HepG2 (cell line): Measurements from ENCODE around the gene KIF26B. TPM values are rescaled to one million over a fixed set of nuclear protein-coding genes. Genes with fewer than 3 reads are reported as not detected.

ENCODE experiments used
- CENPBD1 ChIP-seq: sonication (generic); formaldehyde crosslinking; IDR thresholded peaks from 2 replicates; pipeline ENCODE4 v1.8.0; 2022; ENCODE audit warnings: missing genetic modification reagents, low read depth, mild to moderate bottlenecking, borderline replicate concordance
- KAT2B ChIP-seq: fragments of 150-350 bp; IDR thresholded peaks from 2 replicates; pipeline ENCODE4 v1.6.1; 2014; ENCODE audit warnings: low read depth, low read length, borderline replicate concordance
- MBD4 ChIP-seq: IDR thresholded peaks from 2 replicates; pipeline ENCODE4 v1.6.1; 2012; ENCODE audit warnings: low read length, inconsistent platforms, borderline replicate concordance
- MED1 ChIP-seq: sonication (generic); formaldehyde crosslinking; IDR thresholded peaks from 2 replicates; pipeline ENCODE4 v1.4.0; 2020; ENCODE audit warnings: missing genetic modification reagents
- NONO ChIP-seq, 2 experiments: fragments of 450-650 bp in 1 of 2; sonication (generic) in 1 of 2; formaldehyde crosslinking in 1 of 2; IDR thresholded peaks in 1 of 2; conservative IDR thresholded peaks in 1 of 2; 2 replicates each; pipeline versions ENCODE4 v1.6.1 to v1.8.0; 2017 to 2022; ENCODE audit warnings: mild to moderate bottlenecking in 1 of 2, missing genetic modification reagents in 1 of 2, moderate library complexity in 1 of 2
- POGK ChIP-seq: sonication (generic); formaldehyde crosslinking; conservative IDR thresholded peaks from 2 replicates; pipeline ENCODE4 v1.8.0; 2022; ENCODE audit warnings: mild to moderate bottlenecking, moderate library complexity, missing genetic modification reagents
- PRMT3 ChIP-seq: sonication (generic); formaldehyde crosslinking; IDR thresholded peaks from 2 replicates; pipeline ENCODE4 v1.8.1; 2022; ENCODE audit warnings: low read depth, mild to moderate bottlenecking, moderate library complexity, missing genetic modification reagents, borderline replicate concordance
- RERE ChIP-seq: IDR thresholded peaks from 2 replicates; pipeline ENCODE4 v1.6.1; 2016; ENCODE audit warnings: low read depth, missing genetic modification reagents, missing compliant biosample characterization
- SP4 ChIP-seq: sonication (generic); formaldehyde crosslinking; IDR thresholded peaks from 2 replicates; pipeline ENCODE4 v1.8.1; 2023; ENCODE audit warnings: mild to moderate bottlenecking, missing genetic modification reagents
- ZBTB20 ChIP-seq: sonication (generic); formaldehyde crosslinking; IDR thresholded peaks from 2 replicates; pipeline ENCODE4 v1.8.1; 2023; ENCODE audit warnings: missing genetic modification reagents, low read depth, mild to moderate bottlenecking, borderline replicate concordance
- ZBTB21 ChIP-seq: sonication (generic); formaldehyde crosslinking; IDR thresholded peaks from 2 replicates; pipeline ENCODE4 v1.4.0; 2020; ENCODE audit warnings: missing genetic modification reagents
- ZNF121 ChIP-seq: sonication (generic); formaldehyde crosslinking; IDR thresholded peaks from 2 replicates; pipeline ENCODE4 v1.5.0; 2020; ENCODE audit warnings: mild to moderate bottlenecking, missing genetic modification reagents
- ZNF256 ChIP-seq: sonication (generic); formaldehyde crosslinking; conservative IDR thresholded peaks from 2 replicates; pipeline ENCODE4 v1.4.0; 2020; ENCODE audit warnings: missing genetic modification reagents
- ZNF367 ChIP-seq: sonication (generic); formaldehyde crosslinking; IDR thresholded peaks from 2 replicates; pipeline ENCODE4 v1.4.0; 2020; ENCODE audit warnings: missing genetic modification reagents, borderline replicate concordance
- ZNF761 ChIP-seq: sonication (generic); formaldehyde crosslinking; conservative IDR thresholded peaks from 2 replicates; pipeline ENCODE4 v1.4.0; 2020; ENCODE audit warnings: mild to moderate bottlenecking, missing genetic modification reagents
- polyA plus RNA-seq, 8 experiments: library from polyadenylated mRNA; depleted of rRNA in 3 of 8; stranded (reverse) in 7 of 8; unstranded in 1 of 8; fragments of >200 nt; fragmentation: Illumina TruSeq in 4 of 8; extraction: Trizol in 4 of 8; gene quantifications; 2 replicates each; pipeline versions ENCODE4 v1.2.1 to v1.2.3, GENCODE V29; 2011 to 2016; ENCODE audit warnings: low read depth in 4 of 8, missing spikeins in 1 of 8, mixed read lengths in 1 of 8; ENCODE audit not compliant: insufficient read depth in 1 of 8
- total RNA-seq, 5 experiments: library from RNA; depleted of rRNA; stranded (reverse); fragments of >200 nt; fragmentation: Illumina TruSeq; extraction: Trizol; gene quantifications; 2 replicates each; pipeline ENCODE4 v1.2.3, GENCODE V29; 2016; ENCODE audit warnings: low read depth in 1 of 5
- TF ChIP-seq, protein P1 (sequence below), 2 experiments: sonication (generic) in 1 of 2; formaldehyde crosslinking in 1 of 2; IDR thresholded peaks; 2 replicates each; pipeline versions ENCODE4 v1.4.0 to v1.6.1; 2016 to 2020; ENCODE audit warnings: borderline replicate concordance in 1 of 2, low read depth in 1 of 2, mild to moderate bottlenecking in 1 of 2, missing genetic modification reagents in 1 of 2

The KIF26B gene
- total and polyA plus RNA-seq, 2 of the 13 experiments (the other 11 are each of a cell fraction or from before 2014, with no cell fraction given): 0.08 to 0.09 TPM

GRCh38 chr1:245401881-245402587 is 247.2 kb downstream of the KIF26B start (continued):
- no peak for TF ChIP-seq ZBTB21
- TF ChIP-seq CENPBD1 (CRISPR knock-in tag): no peak
- no peak for TF ChIP-seq PRMT3 (CRISPR knock-in tag)
- no peak for TF ChIP-seq ZNF256 (CRISPR knock-in tag)
- TF ChIP-seq ZNF121 (CRISPR knock-in tag): no peak
- no peak for TF ChIP-seq ZNF367 (CRISPR knock-in tag)
- TF ChIP-seq ZNF761 (CRISPR knock-in tag): 0 out of 2 replicates have a peak, but pooled peaks have one; percentile 4
- TF ChIP-seq KAT2B: no peak
- TF ChIP-seq, protein P1, sequence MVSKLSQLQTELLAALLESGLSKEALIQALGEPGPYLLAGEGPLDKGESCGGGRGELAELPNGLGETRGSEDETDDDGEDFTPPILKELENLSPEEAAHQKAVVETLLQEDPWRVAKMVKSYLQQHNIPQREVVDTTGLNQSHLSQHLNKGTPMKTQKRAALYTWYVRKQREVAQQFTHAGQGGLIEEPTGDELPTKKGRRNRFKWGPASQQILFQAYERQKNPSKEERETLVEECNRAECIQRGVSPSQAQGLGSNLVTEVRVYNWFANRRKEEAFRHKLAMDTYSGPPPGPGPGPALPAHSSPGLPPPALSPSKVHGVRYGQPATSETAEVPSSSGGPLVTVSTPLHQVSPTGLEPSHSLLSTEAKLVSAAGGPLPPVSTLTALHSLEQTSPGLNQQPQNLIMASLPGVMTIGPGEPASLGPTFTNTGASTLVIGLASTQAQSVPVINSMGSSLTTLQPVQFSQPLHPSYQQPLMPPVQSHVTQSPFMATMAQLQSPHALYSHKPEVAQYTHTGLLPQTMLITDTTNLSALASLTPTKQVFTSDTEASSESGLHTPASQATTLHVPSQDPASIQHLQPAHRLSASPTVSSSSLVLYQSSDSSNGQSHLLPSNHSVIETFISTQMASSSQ (IDR thresholded peaks at IDR 0.05; ENCODE audit: low read depth): no peak
- TF ChIP-seq, protein P1 (CRISPR knock-in tag; IDR thresholded peaks at IDR 0.05; ENCODE audit: borderline replicate concordance): peak; percentile 38; the same call in 1 of the 2 replicates
- no peak for TF ChIP-seq NONO (IDR thresholded peaks at IDR 0.05)
- TF ChIP-seq NONO (CRISPR knock-in tag; conservative IDR thresholded peaks at IDR 0.05): 0 out of 2 replicates have a peak, but pooled peaks have one; percentile 32
- TF ChIP-seq POGK: no peak
- no peak for TF ChIP-seq ZBTB20
- no peak for TF ChIP-seq MED1
- TF ChIP-seq SP4: no peak
- TF ChIP-seq RERE: no peak
- TF ChIP-seq MBD4: no peak
